ENCODE data around the gene SBK1.
"Not testable (repeated sequence)": the region's sequence is repeated elsewhere in the genome, so short reads cannot be mapped to it uniquely, and the experiment has no call there.

Gene SBK1

GRCh38 chr16:28309811-28310311 is 17.5 kb downstream of the SBK1 start:
- no peak for DNase-seq

- DNase-seq = no peak
These were observed 18.5 kb downstream of the SBK1 start for GRCh38 chr16:28310796-28311195.

GRCh38 chr16:28311413-28311812 is 19.1 kb downstream of the SBK1 start:
- DNase-seq = no peak

- DNase-seq = no peak
These were observed 19.6 kb downstream of the SBK1 start for GRCh38 chr16:28311913-28312312.

GRCh38 chr16:28312327-28312726 is 20.0 kb downstream of the SBK1 start:
- DNase-seq = no peak

- DNase-seq = no peak
These were observed 21.3 kb downstream of the SBK1 start for GRCh38 chr16:28313587-28313986.

GRCh38 chr16:28316054-28316453 is 23.7 kb downstream of the SBK1 start:
- no peak for DNase-seq

- DNase-seq = no peak
These were observed 24.9 kb downstream of the SBK1 start for GRCh38 chr16:28317040-28317880.

GRCh38 chr16:28318042-28318744 is 25.9 kb downstream of the SBK1 start:
- no peak for DNase-seq

- no peak for DNase-seq
These were observed 27.2 kb downstream of the SBK1 start for GRCh38 chr16:28319476-28320022.

GRCh38 chr16:28320023-28320561 is 27.8 kb downstream of the SBK1 start:
- no peak for DNase-seq

- no peak for DNase-seq
These were observed 28.4 kb downstream of the SBK1 start for GRCh38 chr16:28320741-28321140.

GRCh38 chr16:28321700-28322411 is 29.5 kb downstream of the SBK1 start:
- DNase-seq = no peak

- no peak for DNase-seq
These were observed 32.0 kb downstream of the SBK1 start for GRCh38 chr16:28324235-28324886.

GRCh38 chr16:28324887-28325279 is 32.6 kb downstream of the SBK1 start:
- no peak for DNase-seq

GRCh38 chr16:28326881-28327610 is 34.7 kb downstream of the SBK1 start:
- no peak for DNase-seq

- DNase-seq = not testable (repeated sequence)
These were observed 37.9 kb downstream of the SBK1 start for GRCh38 chr16:28330232-28330631.

GRCh38 chr16:28330981-28331380 is 38.7 kb downstream of the SBK1 start:
- not testable (repeated sequence) for DNase-seq

GRCh38 chr16:28332632-28333031 is 40.3 kb downstream of the SBK1 start:
- DNase-seq = not testable (repeated sequence)

GRCh38 chr16:28335678-28336077 is 43.4 kb downstream of the SBK1 start:
- not testable (repeated sequence) for DNase-seq

GRCh38 chr16:28336940-28337710 is 44.8 kb downstream of the SBK1 start:
- DNase-seq = not testable (repeated sequence)
